ENCODE data around the gene VSNL1.

- TF ChIP-seq POLR2AphosphoS5 (IDR thresholded peaks at IDR 0.05; ENCODE audit: insufficient read depth in 1 of 2, low read depth in 1 of 2) (no peak), CTCF (IDR thresholded peaks at IDR 0.05) (no peak)
These were observed 121.0 kb downstream of the VSNL1 start for GRCh38 chr2:17661460-17661859.

All from vagina (tissue), 2 donors.